H1 (cell line): ENCODE results near the gene GID8. TPM values are rescaled to one million over a fixed set of nuclear protein-coding genes. Genes with fewer than 3 reads are reported as not detected.

Source experiments
- CTBP2 ChIP-seq: IDR thresholded peaks from 2 replicates; pipeline ENCODE4 v1.7.0; 2011; ENCODE audit warnings: borderline replicate concordance, mild to moderate bottlenecking, moderate library complexity, mixed read lengths, low read length; ENCODE audit not compliant: insufficient read depth, insufficient read length
- EZH2 ChIP-seq: fragments of 200-600 bp; sonication (generic); IDR thresholded peaks from 2 replicates; pipeline ENCODE4 v1.7.1; 2012; ENCODE audit warnings: low read depth, mild to moderate bottlenecking, moderate library complexity, low read length, inconsistent platforms; ENCODE audit not compliant: severe bottlenecking
- HDAC6 ChIP-seq: IDR thresholded peaks from one replicate; pipeline ENCODE4 v1.7.1; 2012; ENCODE audit warnings: low read depth, mild to moderate bottlenecking, inconsistent platforms, low read length, moderate library complexity
- SIX5 ChIP-seq: IDR thresholded peaks from 2 replicates; pipeline ENCODE4 v1.6.1; 2011; ENCODE audit warnings: mild to moderate bottlenecking, low read depth, low read length
- polyA plus RNA-seq, 7 experiments: library from polyadenylated mRNA; depleted of rRNA in 3 of 7; stranded (reverse) in 5 of 7; unstranded in 2 of 7; fragments of >200 nt in 5 of 7; fragments of 200-250 nt in 2 of 7; gene quantifications; 1 replicate in 5 of 7; 2 replicates in 1 of 7; 4 replicates in 1 of 7; pipeline versions ENCODE4 v1.2.1 to v1.2.3, GENCODE V29; 2011 to 2013; ENCODE audit warnings: missing spikeins in 2 of 7, mixed read lengths in 2 of 7
- total RNA-seq: library from RNA; stranded (reverse); fragmentation: NEBNext Ultra II Directional; extraction: Animal tissue kit (Norgen Biotek cat#: 25700); gene quantifications from 2 replicates; pipeline ENCODE4 v1.2.1, GENCODE V29; 2021
- TF ChIP-seq, protein P1 (sequence below): IDR thresholded peaks from 2 replicates; pipeline ENCODE4 v1.6.1; 2011; ENCODE audit warnings: low read length, improper control_type of control experiment

The GID8 gene
- total and polyA plus RNA-seq, 2 of the 8 experiments (the other 6 are each of a cell fraction or from before 2014, with no cell fraction given): 39.7 to 72.9 TPM

DNA sequence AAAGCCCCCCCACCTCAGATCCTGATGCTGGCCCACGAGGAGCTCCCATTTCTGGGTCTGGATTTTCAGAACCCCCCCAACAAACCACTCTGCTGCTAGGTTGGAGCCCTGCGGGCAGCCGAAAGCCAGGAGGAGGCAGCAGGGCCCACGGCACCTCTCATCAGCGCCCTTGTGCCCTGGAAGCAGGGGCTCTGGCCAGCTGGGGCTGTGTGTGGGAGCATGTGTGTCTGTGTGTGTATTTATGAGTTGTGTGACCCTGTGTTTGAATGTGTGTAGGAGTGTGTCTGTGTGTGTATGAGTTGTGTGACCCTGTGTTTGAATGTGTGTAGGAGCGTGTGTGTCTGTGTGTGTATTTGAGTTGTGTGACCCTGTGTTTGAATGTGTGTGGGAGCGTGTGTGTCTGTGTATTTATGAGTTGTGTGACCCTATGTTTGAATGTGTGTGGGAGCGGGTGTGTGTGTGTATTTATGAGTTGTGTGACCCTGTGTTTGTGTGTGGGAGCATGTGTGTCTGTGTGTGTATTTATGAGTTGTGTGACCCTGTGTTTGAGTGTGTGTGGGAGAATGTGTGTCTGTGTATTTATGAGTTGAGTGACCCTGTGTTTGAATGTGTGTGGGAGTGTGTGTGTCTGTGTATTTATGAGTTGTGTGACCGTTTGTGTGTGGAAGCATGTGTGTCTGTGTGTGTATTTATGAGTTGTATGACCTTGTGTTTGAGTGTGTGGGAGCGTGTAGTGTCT is 33.4 kb downstream of the GID8 start (continued):
- no peak for TF ChIP-seq HDAC6
- no peak for TF ChIP-seq CTBP2
- no peak for TF ChIP-seq EZH2
- TF ChIP-seq, protein P1, sequence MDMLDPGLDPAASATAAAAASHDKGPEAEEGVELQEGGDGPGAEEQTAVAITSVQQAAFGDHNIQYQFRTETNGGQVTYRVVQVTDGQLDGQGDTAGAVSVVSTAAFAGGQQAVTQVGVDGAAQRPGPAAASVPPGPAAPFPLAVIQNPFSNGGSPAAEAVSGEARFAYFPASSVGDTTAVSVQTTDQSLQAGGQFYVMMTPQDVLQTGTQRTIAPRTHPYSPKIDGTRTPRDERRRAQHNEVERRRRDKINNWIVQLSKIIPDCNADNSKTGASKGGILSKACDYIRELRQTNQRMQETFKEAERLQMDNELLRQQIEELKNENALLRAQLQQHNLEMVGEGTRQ: no peak
- TF ChIP-seq SIX5: no peak
